Loucy (cell line): ENCODE data around the gene SNX4.

Experiments used
- CTCF ChIP-seq: fragments of 200-600 bp; sonication (generic); conservative IDR thresholded peaks from 2 replicates; pipeline ENCODE4 v1.5.1; 2014; ENCODE audit warnings: mild to moderate bottlenecking, antibody characterized with exemption, low read length
- EZH2phosphoT487 ChIP-seq: fragments of 200-600 bp; IDR thresholded peaks from 2 replicates; pipeline ENCODE4 v1.6.1; 2018; ENCODE audit warnings: antibody characterized with exemption, mild to moderate bottlenecking, moderate library complexity, borderline replicate concordance

GRCh38 chr3:125434582-125435011, 85.4 kb downstream of the SNX4 start:
- TF ChIP-seq CTCF, result no peak
- no peak for TF ChIP-seq EZH2phosphoT487
